Liver (tissue), 9 donors: ENCODE results near the gene TBX19. TPM values are rescaled to one million over a fixed set of nuclear protein-coding genes. Genes with fewer than 3 reads are reported as not detected.

Experiments used
- DNase-seq: peaks from one replicate; pipeline ENCODE4 v3.0.0-alpha.2; 2017; ENCODE audit warnings: low spot score
- H3K27ac ChIP-seq, 2 donors: one replicate each; pipeline ENCODE4 v1.7.0; 2013; ENCODE audit warnings: inconsistent platforms in 2 of 2, low read length in 2 of 2, control low read depth in 1 of 2, low read depth in 1 of 2, mild to moderate bottlenecking in 1 of 2
- H3K27me3 ChIP-seq, 4 donors: one replicate each; pipeline versions ENCODE4 v1.6.1 to v1.7.0; 2013; ENCODE audit warnings: low read length in 3 of 4, inconsistent platforms in 1 of 4, mild to moderate bottlenecking in 1 of 4, moderate library complexity in 1 of 4; ENCODE audit not compliant: control insufficient read depth in 4 of 4, insufficient read depth in 4 of 4
- H3K36me3 ChIP-seq, 4 donors: one replicate each; pipeline versions ENCODE4 v1.6.1 to v1.7.0; 2013; ENCODE audit warnings: low read length in 3 of 4, mild to moderate bottlenecking in 3 of 4, low read depth in 1 of 4, moderate library complexity in 1 of 4; ENCODE audit not compliant: control insufficient read depth in 4 of 4, insufficient read depth in 3 of 4
- H3K4me1 ChIP-seq, 4 donors: one replicate each; pipeline versions ENCODE4 v1.6.1 to v1.7.0; 2013; ENCODE audit warnings: low read length in 3 of 4, mild to moderate bottlenecking in 3 of 4, moderate library complexity in 1 of 4; ENCODE audit not compliant: control insufficient read depth in 4 of 4, insufficient read depth in 4 of 4
- H3K4me3 ChIP-seq, 3 donors: one replicate each; pipeline versions ENCODE4 v1.6.1 to v1.7.0; 2013; ENCODE audit warnings: low read length in 3 of 3, control low read depth in 1 of 3, low read depth in 1 of 3, mild to moderate bottlenecking in 1 of 3
- H3K9ac ChIP-seq, 2 donors: one replicate each; pipeline ENCODE4 v1.7.0; 2013; ENCODE audit warnings: low read length in 2 of 2, mild to moderate bottlenecking in 2 of 2, moderate library complexity in 2 of 2, control low read depth in 1 of 2, low read depth in 1 of 2
- H3K9me3 ChIP-seq, 4 donors: one replicate each; pipeline versions ENCODE4 v1.6.1 to v1.7.0; 2013; ENCODE audit warnings: low read length in 3 of 4; ENCODE audit not compliant: control insufficient read depth in 4 of 4
- CTCF ChIP-seq: fragments of 150-350 bp; IDR thresholded peaks from 2 replicates; pipeline ENCODE4 v1.5.1; 2017; ENCODE audit warnings: improper control_type of control experiment, low read depth, low read length; ENCODE audit not compliant: missing input control
- EGR1 ChIP-seq, 2 donors: IDR thresholded peaks; 2 replicates each; pipeline ENCODE4 v1.6.1; 2016 to 2018; ENCODE audit warnings: antibody characterized with exemption in 2 of 2, low read depth in 2 of 2
- FOXA1 ChIP-seq: IDR thresholded peaks from 2 replicates; pipeline ENCODE4 v1.6.1; 2016; ENCODE audit warnings: antibody characterized with exemption
- FOXA2 ChIP-seq: IDR thresholded peaks from 2 replicates; pipeline ENCODE4 v1.6.1; 2016; ENCODE audit warnings: antibody characterized with exemption
- GABPA ChIP-seq, 2 donors: IDR thresholded peaks in 1 of 2; conservative IDR thresholded peaks in 1 of 2; 2 replicates each; pipeline ENCODE4 v1.6.1; 2016; ENCODE audit warnings: antibody characterized with exemption in 2 of 2, mild to moderate bottlenecking in 1 of 2, moderate library complexity in 1 of 2
- HNF4A ChIP-seq, 2 donors: conservative IDR thresholded peaks; 2 replicates each; pipeline ENCODE4 v1.6.1; 2016; ENCODE audit warnings: antibody characterized with exemption in 2 of 2, mild to moderate bottlenecking in 2 of 2
- HNF4G ChIP-seq: IDR thresholded peaks from 2 replicates; pipeline ENCODE4 v1.6.1; 2016; ENCODE audit warnings: antibody characterized with exemption
- JUND ChIP-seq, 2 donors: IDR thresholded peaks; 2 replicates each; pipeline ENCODE4 v1.6.1; 2016; ENCODE audit warnings: antibody characterized with exemption in 2 of 2
- NR2F2 ChIP-seq: IDR thresholded peaks from 2 replicates; pipeline ENCODE4 v1.6.1; 2016; ENCODE audit warnings: antibody characterized with exemption
- RAD21 ChIP-seq, 2 donors: IDR thresholded peaks; 2 replicates each; pipeline ENCODE4 v1.6.1; 2016; ENCODE audit warnings: antibody characterized with exemption in 2 of 2, mild to moderate bottlenecking in 2 of 2
- RXRA ChIP-seq, 2 donors: IDR thresholded peaks; 2 replicates each; pipeline ENCODE4 v1.6.1; 2017 to 2018; ENCODE audit warnings: antibody characterized with exemption in 2 of 2, mild to moderate bottlenecking in 1 of 2
- SP1 ChIP-seq: IDR thresholded peaks from 2 replicates; pipeline ENCODE4 v1.6.1; 2018; ENCODE audit warnings: antibody characterized with exemption, mild to moderate bottlenecking
- TAF1 ChIP-seq: conservative IDR thresholded peaks from 2 replicates; pipeline ENCODE4 v1.6.1; 2016; ENCODE audit warnings: antibody characterized with exemption, mild to moderate bottlenecking
- YY1 ChIP-seq: IDR thresholded peaks from 2 replicates; pipeline ENCODE4 v1.6.1; 2016; ENCODE audit warnings: antibody characterized with exemption, mild to moderate bottlenecking
- WGBS: extraction: QIAGEN DNeasy Blood & Tissue Kit; methylation state at CpG from one replicate; pipeline ENCODE4 v1.1.7; 2013; 5-methylcytosine and 5-hydroxymethylcytosine counted together
- polyA plus RNA-seq, 2 donors: library from polyadenylated mRNA; stranded (reverse) in 1 of 2; unstranded in 1 of 2; fragments of 200-250 nt in 1 of 2; fragments of >200 nt in 1 of 2; fragmentation: Nextera tagmentation in 1 of 2; extraction: Ambion mirVana in 1 of 2; gene quantifications; one replicate each; pipeline versions ENCODE4 v1.2.1 to v1.2.3, GENCODE V29; 2013 to 2015
- total RNA-seq, 2 donors: library from RNA; depleted of rRNA; stranded (reverse); fragments of >200 nt; gene quantifications; one replicate each; pipeline ENCODE4 v1.2.3, GENCODE V29; 2014
- TF ChIP-seq, protein P1 (sequence below): IDR thresholded peaks from 2 replicates; pipeline ENCODE4 v1.6.1; 2016; ENCODE audit warnings: antibody characterized with exemption
- TF ChIP-seq, protein P2 (sequence below): IDR thresholded peaks from 2 replicates; pipeline ENCODE4 v1.6.1; 2016; ENCODE audit warnings: antibody characterized with exemption
- TF ChIP-seq, protein P3 (sequence below): IDR thresholded peaks from 2 replicates; pipeline ENCODE4 v1.6.1; 2016; ENCODE audit warnings: antibody characterized with exemption, mild to moderate bottlenecking
- TF ChIP-seq, protein P4 (sequence below): IDR thresholded peaks from 2 replicates; pipeline ENCODE4 v1.6.1; 2016; ENCODE audit warnings: antibody characterized with exemption
- donor health status: healthy.
- donor health status: healthy.
- donor health status: healthy.
- donor health status: healthy.
- donor health status: healthy.

TBX19 gene
- total and polyA plus RNA-seq, 4 donors, result 0.20 to 0.92 (median 0.37) TPM

DNA sequence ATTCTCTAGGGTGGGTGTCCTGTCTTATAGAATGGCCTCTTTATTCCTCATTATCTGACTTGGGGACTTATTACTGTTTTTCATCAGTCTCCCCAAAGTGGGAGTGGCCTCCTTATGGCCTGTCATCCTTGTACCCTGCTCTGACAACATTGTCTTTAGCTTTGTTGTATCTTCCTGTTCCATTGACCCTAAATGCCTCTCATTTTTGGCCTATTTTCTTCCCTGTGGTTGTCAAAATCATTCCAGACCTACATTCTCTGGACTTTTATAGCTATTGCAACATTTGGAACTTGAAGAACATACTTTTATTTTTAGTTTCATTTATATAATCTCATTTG lies 45.2 kb upstream of the TBX19 start:
- no peak for DNase-seq
- Histone ChIP-seq H3K27me3 (no peaks in the 10 kb centered on the region), H3K4me3 (no peak overlapping the region), H3K27ac (peak overlapping the region; percentile 63 to 84), H3K9me3 (no peaks in the 10 kb centered on the region), H3K9ac (no peak overlapping the region), H3K4me1 (peaks cover 11 to 45% (median 35%) of the 10 kb centered on the region in 4 donors), H3K36me3 (peaks cover 0 to 31% (median 25%) of the 10 kb centered on the region in 4 donors)
- no peak for TF ChIP-seq NR2F2
- TF ChIP-seq RXRA (IDR thresholded peaks at IDR 0.05), result peak in 1 of 2 donors; percentile 62

GRCh38 chr1:168235937-168236336 lies 44.7 kb upstream of the TBX19 start:
- Histone ChIP-seq H3K4me3 (no peak overlapping the region), H3K4me1 (peaks cover 10 to 41% (median 32%) of the 10 kb centered on the region in 4 donors), H3K36me3 (peaks cover 0 to 33% (median 27%) of the 10 kb centered on the region in 4 donors), H3K9ac (no peak overlapping the region), H3K27ac (peak overlapping the region; percentile 63 to 84), H3K27me3 (no peaks in the 10 kb centered on the region), H3K9me3 (no peaks in the 10 kb centered on the region)
- WGBS, result 41% methylated on average over 3 of the region's 3 CpGs
- TF ChIP-seq, protein P1, sequence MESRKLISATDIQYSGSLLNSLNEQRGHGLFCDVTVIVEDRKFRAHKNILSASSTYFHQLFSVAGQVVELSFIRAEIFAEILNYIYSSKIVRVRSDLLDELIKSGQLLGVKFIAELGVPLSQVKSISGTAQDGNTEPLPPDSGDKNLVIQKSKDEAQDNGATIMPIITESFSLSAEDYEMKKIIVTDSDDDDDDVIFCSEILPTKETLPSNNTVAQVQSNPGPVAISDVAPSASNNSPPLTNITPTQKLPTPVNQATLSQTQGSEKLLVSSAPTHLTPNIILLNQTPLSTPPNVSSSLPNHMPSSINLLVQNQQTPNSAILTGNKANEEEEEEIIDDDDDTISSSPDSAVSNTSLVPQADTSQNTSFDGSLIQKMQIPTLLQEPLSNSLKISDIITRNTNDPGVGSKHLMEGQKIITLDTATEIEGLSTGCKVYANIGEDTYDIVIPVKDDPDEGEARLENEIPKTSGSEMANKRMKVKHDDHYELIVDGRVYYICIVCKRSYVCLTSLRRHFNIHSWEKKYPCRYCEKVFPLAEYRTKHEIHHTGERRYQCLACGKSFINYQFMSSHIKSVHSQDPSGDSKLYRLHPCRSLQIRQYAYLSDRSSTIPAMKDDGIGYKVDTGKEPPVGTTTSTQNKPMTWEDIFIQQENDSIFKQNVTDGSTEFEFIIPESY, result peak; percentile 70
- TF ChIP-seq, protein P2, sequence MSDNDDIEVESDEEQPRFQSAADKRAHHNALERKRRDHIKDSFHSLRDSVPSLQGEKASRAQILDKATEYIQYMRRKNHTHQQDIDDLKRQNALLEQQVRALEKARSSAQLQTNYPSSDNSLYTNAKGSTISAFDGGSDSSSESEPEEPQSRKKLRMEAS, result peak; percentile 79
- TF ChIP-seq SP1 (peak; percentile 68), JUND (IDR thresholded peaks at IDR 0.05) (peak; percentile 31 to 45), RXRA (IDR thresholded peaks at IDR 0.05) (peak; percentile 52 to 73), CTCF (no peak), RAD21 (IDR thresholded peaks at IDR 0.05) (no peak), EGR1 (IDR thresholded peaks at IDR 0.05; ENCODE audit: low read depth in 2 of 2) (no peak), FOXA1 (peak; percentile 80), NR2F2 (no peak), HNF4A (conservative IDR thresholded peaks at IDR 0.05) (peak; percentile 81 to 82), GABPA (IDR thresholded peaks at IDR 0.05 in 1 of 2, conservative IDR thresholded peaks at IDR 0.05 in 1 of 2) (no peak), FOXA2 (peak; percentile 62), HNF4G (peak; percentile 73), TAF1 (no peak), YY1 (peak; percentile 65)
- TF ChIP-seq, protein P3, sequence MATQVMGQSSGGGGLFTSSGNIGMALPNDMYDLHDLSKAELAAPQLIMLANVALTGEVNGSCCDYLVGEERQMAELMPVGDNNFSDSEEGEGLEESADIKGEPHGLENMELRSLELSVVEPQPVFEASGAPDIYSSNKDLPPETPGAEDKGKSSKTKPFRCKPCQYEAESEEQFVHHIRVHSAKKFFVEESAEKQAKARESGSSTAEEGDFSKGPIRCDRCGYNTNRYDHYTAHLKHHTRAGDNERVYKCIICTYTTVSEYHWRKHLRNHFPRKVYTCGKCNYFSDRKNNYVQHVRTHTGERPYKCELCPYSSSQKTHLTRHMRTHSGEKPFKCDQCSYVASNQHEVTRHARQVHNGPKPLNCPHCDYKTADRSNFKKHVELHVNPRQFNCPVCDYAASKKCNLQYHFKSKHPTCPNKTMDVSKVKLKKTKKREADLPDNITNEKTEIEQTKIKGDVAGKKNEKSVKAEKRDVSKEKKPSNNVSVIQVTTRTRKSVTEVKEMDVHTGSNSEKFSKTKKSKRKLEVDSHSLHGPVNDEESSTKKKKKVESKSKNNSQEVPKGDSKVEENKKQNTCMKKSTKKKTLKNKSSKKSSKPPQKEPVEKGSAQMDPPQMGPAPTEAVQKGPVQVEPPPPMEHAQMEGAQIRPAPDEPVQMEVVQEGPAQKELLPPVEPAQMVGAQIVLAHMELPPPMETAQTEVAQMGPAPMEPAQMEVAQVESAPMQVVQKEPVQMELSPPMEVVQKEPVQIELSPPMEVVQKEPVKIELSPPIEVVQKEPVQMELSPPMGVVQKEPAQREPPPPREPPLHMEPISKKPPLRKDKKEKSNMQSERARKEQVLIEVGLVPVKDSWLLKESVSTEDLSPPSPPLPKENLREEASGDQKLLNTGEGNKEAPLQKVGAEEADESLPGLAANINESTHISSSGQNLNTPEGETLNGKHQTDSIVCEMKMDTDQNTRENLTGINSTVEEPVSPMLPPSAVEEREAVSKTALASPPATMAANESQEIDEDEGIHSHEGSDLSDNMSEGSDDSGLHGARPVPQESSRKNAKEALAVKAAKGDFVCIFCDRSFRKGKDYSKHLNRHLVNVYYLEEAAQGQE, result no peak
- TF ChIP-seq, protein P4, sequence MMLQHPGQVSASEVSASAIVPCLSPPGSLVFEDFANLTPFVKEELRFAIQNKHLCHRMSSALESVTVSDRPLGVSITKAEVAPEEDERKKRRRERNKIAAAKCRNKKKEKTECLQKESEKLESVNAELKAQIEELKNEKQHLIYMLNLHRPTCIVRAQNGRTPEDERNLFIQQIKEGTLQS, result no peak
- DNase-seq, result no peak
